Endothelial cell of umbilical vein (primary cell): ENCODE data around the gene CNOT11. TPM values are rescaled to one million over a fixed set of nuclear protein-coding genes. Genes with fewer than 3 reads are reported as not detected.

ENCODE experiments used
- BruUV-seq: library from RNA; stranded (reverse); fragments of 400-500 nt; replicated peaks from 2 replicates; lab custom pipeline; 2021; lab: Mats Ljungman, UMichigan
- CTCF ChIA-PET: fragments of 300-600, 350-600 bp; sonication (Branson Sonifier 250); formaldehyde crosslinking; loops from one replicate; lab custom pipeline; 2021; ENCODE audit warnings: antibody characterized with exemption, inconsistent platforms; lab: Charles Lee
- POLR2A ChIA-PET: fragments of 300-600, 350-600 bp; sonication (Branson Sonifier 250); formaldehyde crosslinking; loops from one replicate; lab custom pipeline; 2021; ENCODE audit warnings: antibody characterized with exemption, inconsistent platforms; lab: Charles Lee
- DNase-seq: peaks from one replicate; pipeline ENCODE4 v3.0.0-alpha.2; 2011; ENCODE audit warnings: low read depth, low spot score
- FAIRE-seq: peaks from 2 replicates; lab custom pipeline; 2011; peaks lifted over from hg19 to GRCh38; lab: Jason Lieb, UNC
- H2AFZ ChIP-seq: 2 replicates; pipeline ENCODE4 v1.6.0; 2012; ENCODE audit warnings: low read depth, low read length, control low read depth, inconsistent platforms
- H3K27ac ChIP-seq: 2 replicates; pipeline ENCODE4 v1.5.1; 2011; ENCODE audit warnings: low read depth, mild to moderate bottlenecking, control low read depth, low read length, moderate library complexity; ENCODE audit not compliant: insufficient read depth
- H3K27me3 ChIP-seq, 2 experiments: 2 replicates each; pipeline versions ENCODE4 v1.6.0 to v1.6.1; 2011; ENCODE audit warnings: low read length in 2 of 2, mixed read lengths in 1 of 2; ENCODE audit not compliant: control insufficient read depth in 2 of 2, insufficient read depth in 2 of 2
- H3K36me3 ChIP-seq, 2 experiments: 2 replicates in 1 of 2; 3 replicates in 1 of 2; pipeline ENCODE4 v1.5.1; 2011; ENCODE audit warnings: low read length in 2 of 2, mild to moderate bottlenecking in 1 of 2, moderate library complexity in 1 of 2; ENCODE audit not compliant: control insufficient read depth in 2 of 2, insufficient read depth in 2 of 2; ENCODE audit errors: extremely low read depth in 1 of 2
- H3K4me1 ChIP-seq: 3 replicates; pipeline ENCODE4 v1.5.1; 2011; ENCODE audit warnings: mild to moderate bottlenecking, low read length; ENCODE audit not compliant: control insufficient read depth, insufficient read depth; ENCODE audit errors: extremely low read depth
- H3K4me2 ChIP-seq: 2 replicates; pipeline ENCODE4 v1.6.1; 2011; ENCODE audit warnings: low read length, control low read depth, mixed read lengths; ENCODE audit not compliant: insufficient read depth
- H3K4me3 ChIP-seq, 3 experiments: fragments of 200-600 bp in 1 of 3; sonication (generic), shearing (Covaris generic) in 1 of 3; replicated peaks in 1 of 3; 2 replicates each; pipeline ENCODE4 v1.5.1; 2011 to 2016; ENCODE audit warnings: control low read depth in 3 of 3, low read length in 3 of 3, mild to moderate bottlenecking in 2 of 3, inconsistent platforms in 1 of 3, low read depth in 1 of 3, moderate library complexity in 1 of 3; ENCODE audit not compliant: insufficient read depth in 1 of 3
- H3K79me2 ChIP-seq: 2 replicates; pipeline ENCODE4 v1.6.0; 2012; ENCODE audit warnings: low read length, inconsistent platforms; ENCODE audit not compliant: control insufficient read depth, insufficient read depth
- H3K9ac ChIP-seq: replicated peaks from 2 replicates; pipeline ENCODE3; 2011; ENCODE audit warnings: low read length, control low read depth; ENCODE audit not compliant: insufficient read depth; ENCODE audit errors: extremely low read depth
- H3K9me1 ChIP-seq: replicated peaks from 3 replicates; pipeline ENCODE4 v1.6.0; 2011; ENCODE audit warnings: mild to moderate bottlenecking, low read length; ENCODE audit not compliant: control insufficient read depth, insufficient read depth; ENCODE audit errors: extremely low read depth
- H3K9me3 ChIP-seq: replicated peaks from 2 replicates; pipeline ENCODE4 v1.5.1; 2012; ENCODE audit warnings: low read length, inconsistent platforms; ENCODE audit not compliant: control insufficient read depth, insufficient read depth
- H4K20me1 ChIP-seq: replicated peaks from 2 replicates; pipeline ENCODE3; 2011; ENCODE audit warnings: mild to moderate bottlenecking, low read length; ENCODE audit not compliant: control insufficient read depth, insufficient read depth; ENCODE audit errors: extremely low read depth
- CTCF ChIP-seq, 2 donors: IDR thresholded peaks; 1 replicate in 1 of 2; 2 replicates in 1 of 2; pipeline ENCODE4 v1.5.1; 2011; ENCODE audit warnings: low read length in 2 of 2, mild to moderate bottlenecking in 2 of 2, moderate library complexity in 2 of 2, control low read depth in 1 of 2, inconsistent platforms in 1 of 2, low read depth in 1 of 2; ENCODE audit not compliant: insufficient read depth in 1 of 2; ENCODE audit errors: extremely low read depth in 1 of 2
- EZH2 ChIP-seq: IDR thresholded peaks from 2 replicates; pipeline ENCODE4 v1.6.1; 2012; ENCODE audit warnings: borderline replicate concordance, low read depth, mild to moderate bottlenecking, moderate library complexity, low read length, inconsistent platforms; ENCODE audit not compliant: severe bottlenecking
- FOS ChIP-seq: IDR thresholded peaks from 2 replicates; pipeline ENCODE4 v1.6.1; 2011; ENCODE audit warnings: mild to moderate bottlenecking, low read length, moderate library complexity, borderline replicate concordance; ENCODE audit not compliant: insufficient read depth
- GATA2 ChIP-seq: IDR thresholded peaks from 2 replicates; pipeline ENCODE4 v1.7.0; 2011; ENCODE audit warnings: low read depth, mild to moderate bottlenecking, moderate library complexity, mixed read lengths, low read length; ENCODE audit not compliant: insufficient read length, insufficient read depth
- JUN ChIP-seq: IDR thresholded peaks from 2 replicates; pipeline ENCODE4 v1.6.1; 2011; ENCODE audit warnings: borderline replicate concordance, low read depth; ENCODE audit not compliant: insufficient read length, insufficient read depth
- MYC ChIP-seq: IDR thresholded peaks from one replicate; pipeline ENCODE4 v1.6.1; 2011; ENCODE audit warnings: mild to moderate bottlenecking, low read depth, low read length
- POLR2A ChIP-seq: IDR thresholded peaks from 2 replicates; pipeline ENCODE4 v1.6.1; 2012; ENCODE audit warnings: low read depth, mild to moderate bottlenecking, control low read depth, low read length
- POLR2AphosphoS5 ChIP-seq: IDR thresholded peaks from 2 replicates; pipeline ENCODE4 v1.6.1; 2012; ENCODE audit warnings: low read depth, mild to moderate bottlenecking, control low read depth, low read length, moderate library complexity; ENCODE audit not compliant: insufficient read depth
- dilution Hi-C: fragments of 300-500 bp; cut with MboI; formaldehyde crosslinking; loops from one replicate; pipeline ENCODE4 v1.15.0; 2019; ENCODE audit warnings: low sequenced_read_pairs; ENCODE audit not compliant: extremely low pct_ligation_motif_present
- intact Hi-C: fragments of 100-400 bp; cut with micrococcal nuclease; formaldehyde crosslinking; loops from one replicate; pipeline ENCODE4 v1.10.0; 2022
- polyA plus RNA-seq, 4 experiments: library from polyadenylated mRNA; depleted of rRNA in 3 of 4; stranded (reverse) in 3 of 4; unstranded in 1 of 4; fragments of >200 nt; gene quantifications; 2 replicates each; pipeline versions ENCODE4 v1.2.1 to v1.2.3, GENCODE V29; 2011 to 2012; ENCODE audit warnings: missing spikeins in 1 of 4
- total RNA-seq: library from RNA; stranded (reverse); gene quantifications from 2 replicates; pipeline ENCODE4 v1.2.3, GENCODE V29; 2021
- TF ChIP-seq, protein P1 (sequence below): IDR thresholded peaks from 2 replicates; pipeline ENCODE4 v1.6.1; 2011; ENCODE audit not compliant: insufficient read depth, insufficient read length

CNOT11 gene
- total and polyA plus RNA-seq, 2 donors (not counting 3 experiments of a cell fraction or from before 2014, with no cell fraction given), result 40.5 to 44.3 TPM

DNA sequence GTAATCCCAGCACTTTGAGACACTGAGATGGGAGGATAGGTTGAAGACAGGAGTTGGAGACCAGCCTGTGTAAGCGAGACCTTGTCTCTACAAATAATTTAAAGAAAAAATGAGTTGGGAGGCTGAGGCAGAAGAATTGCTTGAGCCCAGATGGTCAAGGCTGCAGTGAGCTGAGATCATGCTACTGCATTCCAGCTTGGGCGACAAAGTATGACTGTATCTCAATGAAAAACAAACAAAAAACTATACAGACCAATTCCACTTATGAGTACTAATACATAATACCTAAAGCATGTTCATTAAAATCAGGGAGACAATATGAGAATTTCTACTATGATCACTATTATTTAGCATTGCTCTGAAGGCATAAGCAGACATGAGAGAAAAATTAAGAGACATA is 43.2 kb downstream of the CNOT11 start:
- CTCF ChIA-PET, result interaction anchor here (0.9 to 1.6 kb wide), 5 partner anchors 12 to 54 kb away, joined by 3 to 5 read pairs (median 3); no protein-coding TSS in a partner anchor
- Histone ChIP-seq H3K27ac (peak overlapping the region; percentile 83), H3K9ac (peak overlapping the region; percentile 13), H3K9me3 (no peaks in the 10 kb centered on the region), H3K27me3 (no peaks in the 10 kb centered on the region), H3K4me3 (no peak overlapping the region), H3K4me2 (peak overlapping the region; percentile 52), H3K4me1 (peaks cover 37% of the 10 kb centered on the region), H3K79me2 (peaks cover 93% of the 10 kb centered on the region), H3K36me3 (peaks cover 0 to 3% of the 10 kb centered on the region in 2 experiments), H3K9me1 (no peaks in the 10 kb centered on the region), H2AFZ (no peak overlapping the region), H4K20me1 (peaks cover 8% of the 10 kb centered on the region)
- TF ChIP-seq POLR2A, result no peak
- TF ChIP-seq POLR2AphosphoS5, result peak; percentile 27
- TF ChIP-seq MYC, result no peak
- BruUV-seq, result no TSS peak
- FAIRE-seq (peak; percentile 81), DNase-seq (peak; percentile 60)
- POLR2A ChIA-PET, result no interaction called here
- dilution Hi-C loops (no loop called here), intact Hi-C loops (loop anchor here (1.0 kb wide), 2 partner anchors 12 to 32 kb away; partner anchors contain the start of gene RNF149)

GRCh38 chr2:101296371-101296770 is 43.7 kb downstream of the CNOT11 start:
- Histone ChIP-seq H3K9me3 (no peaks in the 10 kb centered on the region), H3K4me3 (no peak overlapping the region), H4K20me1 (peaks cover 8% of the 10 kb centered on the region), H3K9ac (no peak overlapping the region), H3K4me1 (peaks cover 37% of the 10 kb centered on the region), H2AFZ (no peak overlapping the region), H3K9me1 (no peaks in the 10 kb centered on the region), H3K4me2 (peak overlapping the region; percentile 52), H3K36me3 (peaks cover 0 to 3% of the 10 kb centered on the region in 2 experiments), H3K27ac (peak overlapping the region; percentile 83), H3K79me2 (peaks cover 96% of the 10 kb centered on the region), H3K27me3 (no peaks in the 10 kb centered on the region)
- ChIA-PET CTCF (interaction anchor here (0.9 to 1.1 kb wide), 3 partner anchors 13 to 54 kb away, joined by 3 to 5 read pairs (median 3); no protein-coding TSS in a partner anchor), POLR2A (no interaction called here)
- dilution Hi-C loops (no loop called here), intact Hi-C loops (no loop called here)
- FAIRE-seq, result no peak
- TF ChIP-seq CTCF (IDR thresholded peaks at IDR 0.05; ENCODE audit: extremely low read depth in 1 of 2, insufficient read depth in 1 of 2, low read depth in 1 of 2, low read length in 2 of 2), result no peak
- TF ChIP-seq POLR2AphosphoS5, result no peak
- no peak for TF ChIP-seq POLR2A
- TF ChIP-seq EZH2, result no peak
- no peak for TF ChIP-seq MYC
- no peak for TF ChIP-seq FOS
- TF ChIP-seq, protein P1, sequence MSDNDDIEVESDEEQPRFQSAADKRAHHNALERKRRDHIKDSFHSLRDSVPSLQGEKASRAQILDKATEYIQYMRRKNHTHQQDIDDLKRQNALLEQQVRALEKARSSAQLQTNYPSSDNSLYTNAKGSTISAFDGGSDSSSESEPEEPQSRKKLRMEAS, result no peak
- no peak for TF ChIP-seq JUN
- no peak for TF ChIP-seq GATA2
- no peak for DNase-seq
- no TSS peak for BruUV-seq
